H1 (cell line): ENCODE data around the gene RCAN2. TPM values are rescaled to one million over a fixed set of nuclear protein-coding genes. Genes with fewer than 3 reads are reported as not detected.

Experiments used
- CTCF ChIA-PET: fragments of 300-600 bp; sonication (Branson Sonifier 250); formaldehyde crosslinking; loops from one replicate; lab custom pipeline; 2021; ENCODE audit not compliant: partially characterized antibody; lab: Charles Lee
- POLR2A ChIA-PET: fragments of 300-600 bp; sonication (Branson Sonifier 250); formaldehyde crosslinking; loops from one replicate; lab custom pipeline; 2021; ENCODE audit warnings: inconsistent platforms; ENCODE audit not compliant: partially characterized antibody; lab: Charles Lee
- DNase-seq, 2 experiments: peaks; one replicate each; pipeline versions ENCODE4 v3.0.0 to v3.0.0-alpha.2; 2010 to 2022; ENCODE audit warnings: low spot score in 2 of 2, low read depth in 1 of 2, mixed read lengths in 1 of 2
- FAIRE-seq: peaks from 2 replicates; lab custom pipeline; 2011; peaks lifted over from hg19 to GRCh38; lab: Jason Lieb, UNC
- H2AFZ ChIP-seq: 2 replicates; pipeline ENCODE4 v1.8.1; 2012; ENCODE audit warnings: low read length, inconsistent platforms
- H2AK5ac ChIP-seq: 2 replicates; pipeline ENCODE4 v1.6.1; 2013; ENCODE audit warnings: low read depth, low read length
- H2BK120ac ChIP-seq: replicated peaks from 2 replicates; pipeline ENCODE3; 2013; ENCODE audit warnings: low read depth, low read length, inconsistent platforms
- H2BK12ac ChIP-seq: 2 replicates; pipeline ENCODE4 v1.6.1; 2013; ENCODE audit warnings: low read depth, low read length
- H2BK15ac ChIP-seq: 2 replicates; pipeline ENCODE4 v1.6.1; 2013; ENCODE audit warnings: low read length
- H2BK20ac ChIP-seq: 2 replicates; pipeline ENCODE4 v1.6.1; 2013; ENCODE audit warnings: low read length
- H2BK5ac ChIP-seq: 2 replicates; pipeline ENCODE4 v1.6.1; 2013; ENCODE audit warnings: low read depth, low read length
- H3K14ac ChIP-seq: 2 replicates; pipeline ENCODE4 v1.6.1; 2013; ENCODE audit warnings: inconsistent platforms; ENCODE audit not compliant: insufficient read length
- H3K18ac ChIP-seq: 2 replicates; pipeline ENCODE4 v1.6.1; 2013; ENCODE audit warnings: low read length; ENCODE audit errors: extremely low read depth
- H3K23ac ChIP-seq: 2 replicates; pipeline ENCODE4 v1.6.1; 2013; ENCODE audit warnings: inconsistent platforms; ENCODE audit not compliant: insufficient read length
- H3K23me2 ChIP-seq: 2 replicates; pipeline ENCODE4 v1.6.1; 2013; ENCODE audit warnings: low read depth, low read length
- H3K27ac ChIP-seq: 2 replicates; pipeline ENCODE4 v1.6.1; 2011; ENCODE audit warnings: low read depth, low read length, inconsistent platforms
- H3K27me3 ChIP-seq, 4 experiments: replicated peaks in 1 of 4; 1 replicate in 1 of 4; 2 replicates in 3 of 4; pipeline versions ENCODE4 v1.6.1 to v1.8.1; 2011 to 2013; ENCODE audit warnings: low read length in 3 of 4, mild to moderate bottlenecking in 3 of 4, inconsistent platforms in 2 of 4, mixed read lengths in 2 of 4, moderate library complexity in 1 of 4; ENCODE audit not compliant: control insufficient read depth in 3 of 4, insufficient read depth in 3 of 4; ENCODE audit errors: extremely low read depth in 1 of 4
- H3K36me3 ChIP-seq, 4 experiments: 2 replicates each; pipeline versions ENCODE4 v1.6.1 to v1.8.1; 2011 to 2013; ENCODE audit warnings: mild to moderate bottlenecking in 4 of 4, low read length in 3 of 4, moderate library complexity in 2 of 4, control low read depth in 1 of 4, inconsistent platforms in 1 of 4; ENCODE audit not compliant: insufficient read depth in 4 of 4, control insufficient read depth in 2 of 4
- H3K4ac ChIP-seq: replicated peaks from 2 replicates; pipeline ENCODE3; 2013; ENCODE audit warnings: low read length, low read depth, mixed read lengths, inconsistent platforms; ENCODE audit not compliant: insufficient read length
- H3K4me1 ChIP-seq, 4 experiments: replicated peaks in 1 of 4; 1 replicate in 1 of 4; 2 replicates in 3 of 4; pipeline versions ENCODE4 v1.6.1 to v1.8.1; 2011 to 2013; ENCODE audit warnings: low read length in 3 of 4, inconsistent platforms in 2 of 4, mixed read lengths in 1 of 4; ENCODE audit not compliant: insufficient read depth in 4 of 4, control insufficient read depth in 3 of 4
- H3K4me2 ChIP-seq, 2 experiments: 2 replicates each; pipeline versions ENCODE4 v1.6.1 to v1.8.1; 2011 to 2013; ENCODE audit warnings: low read depth in 2 of 2, low read length in 2 of 2, control low read depth in 1 of 2, inconsistent platforms in 1 of 2, mild to moderate bottlenecking in 1 of 2; ENCODE audit not compliant: insufficient read depth in 1 of 2
- H3K4me3 ChIP-seq, 4 experiments: fragments of 200-600, 300-600 bp in 1 of 4; sonication (generic), shearing (Covaris generic), sonication (Bioruptor Twin) in 1 of 4; 2 replicates each; pipeline versions ENCODE4 v1.5.1 to v1.8.1; 2011 to 2016; ENCODE audit warnings: low read length in 4 of 4, low read depth in 3 of 4, control low read depth in 2 of 4, inconsistent platforms in 2 of 4, mild to moderate bottlenecking in 2 of 4, mixed read lengths in 1 of 4, moderate library complexity in 1 of 4; ENCODE audit not compliant: insufficient read depth in 2 of 4; ENCODE audit errors: extremely low read depth in 1 of 4
- H3K56ac ChIP-seq: replicated peaks from 2 replicates; pipeline ENCODE3; 2013; ENCODE audit warnings: low read depth, mild to moderate bottlenecking, mixed read lengths, low read length, inconsistent platforms; ENCODE audit not compliant: insufficient read length
- H3K79me1 ChIP-seq: 2 replicates; pipeline ENCODE4 v1.6.1; 2013; ENCODE audit warnings: low read depth, low read length, control low read depth
- H3K79me2 ChIP-seq, 2 experiments: 2 replicates each; pipeline versions ENCODE4 v1.6.1 to v1.8.1; 2012 to 2013; ENCODE audit warnings: low read length in 2 of 2, mild to moderate bottlenecking in 2 of 2, inconsistent platforms in 1 of 2; ENCODE audit not compliant: insufficient read depth in 2 of 2, control insufficient read depth in 1 of 2
- H3K9ac ChIP-seq, 4 experiments: replicated peaks in 1 of 4; 1 replicate in 1 of 4; 2 replicates in 3 of 4; pipeline versions ENCODE4 v1.6.1 to v1.8.1; 2011 to 2013; ENCODE audit warnings: low read depth in 3 of 4, low read length in 3 of 4, control low read depth in 2 of 4, mild to moderate bottlenecking in 2 of 4, moderate library complexity in 2 of 4, inconsistent platforms in 1 of 4; ENCODE audit errors: extremely low read depth in 1 of 4
- H3K9me3 ChIP-seq, 2 experiments: 2 replicates each; pipeline versions ENCODE4 v1.6.1 to v1.8.1; 2012 to 2013; ENCODE audit warnings: mild to moderate bottlenecking in 2 of 2, moderate library complexity in 2 of 2, control low read depth in 1 of 2, inconsistent platforms in 1 of 2, low read depth in 1 of 2, low read length in 1 of 2, mixed read lengths in 1 of 2; ENCODE audit not compliant: insufficient read depth in 2 of 2
- H4K20me1 ChIP-seq, 2 experiments: replicated peaks in 1 of 2; 2 replicates each; pipeline versions ENCODE3 to v1.8.1; 2011 to 2013; ENCODE audit warnings: inconsistent platforms in 2 of 2, low read length in 2 of 2, mild to moderate bottlenecking in 1 of 2; ENCODE audit not compliant: insufficient read depth in 2 of 2, control insufficient read depth in 1 of 2
- H4K5ac ChIP-seq: 2 replicates; pipeline ENCODE4 v1.6.1; 2013; ENCODE audit warnings: low read length, low read depth, mixed read lengths, inconsistent platforms; ENCODE audit not compliant: insufficient read length
- H4K8ac ChIP-seq: 2 replicates; pipeline ENCODE4 v1.8.0; 2013; ENCODE audit warnings: mild to moderate bottlenecking, moderate library complexity, low read length, inconsistent platforms; ENCODE audit not compliant: insufficient read depth; ENCODE audit errors: extremely low read depth
- H4K91ac ChIP-seq: replicated peaks from 2 replicates; pipeline ENCODE3; 2013; ENCODE audit warnings: low read length, mixed read lengths, inconsistent platforms; ENCODE audit not compliant: insufficient read length
- BCL11A ChIP-seq, 2 experiments: IDR thresholded peaks; one replicate each; pipeline ENCODE4 v1.6.1; 2011; ENCODE audit warnings: low read depth in 2 of 2, low read length in 2 of 2, mild to moderate bottlenecking in 2 of 2
- RXRA ChIP-seq: IDR thresholded peaks from 2 replicates; pipeline ENCODE4 v1.6.1; 2011; ENCODE audit warnings: low read depth, mild to moderate bottlenecking, low read length, moderate library complexity; ENCODE audit not compliant: insufficient read depth
- WGBS, 2 experiments: shearing (Covaris generic) in 1 of 2; methylation state at CpG; one replicate each; pipeline versions ENCODE4 v1.1.6 to v1.1.7; 2013 to 2015; ENCODE audit warnings: low lambda C conversion rate in 2 of 2, mixed read lengths in 2 of 2, inconsistent platforms in 1 of 2, low coverage in 1 of 2, missing lambda C conversion rate in 1 of 2; ENCODE audit not compliant: insufficient replicate concordance in 2 of 2, insufficient coverage in 1 of 2, insufficient read length in 1 of 2; ENCODE audit errors: extremely low coverage in 1 of 2, missing lambda C conversion rate in 1 of 2; 5-methylcytosine and 5-hydroxymethylcytosine counted together
- polyA plus RNA-seq, 7 experiments: library from polyadenylated mRNA; depleted of rRNA in 3 of 7; stranded (reverse) in 5 of 7; unstranded in 2 of 7; fragments of >200 nt in 5 of 7; fragments of 200-250 nt in 2 of 7; gene quantifications; 1 replicate in 5 of 7; 2 replicates in 1 of 7; 4 replicates in 1 of 7; pipeline versions ENCODE4 v1.2.1 to v1.2.3, GENCODE V29; 2011 to 2013; ENCODE audit warnings: missing spikeins in 2 of 7, mixed read lengths in 2 of 7
- total RNA-seq: library from RNA; stranded (reverse); fragmentation: NEBNext Ultra II Directional; extraction: Animal tissue kit (Norgen Biotek cat#: 25700); gene quantifications from 2 replicates; pipeline ENCODE4 v1.2.1, GENCODE V29; 2021

RCAN2 gene
- total and polyA plus RNA-seq, 2 of the 8 experiments (the other 6 are each of a cell fraction or from before 2014, with no cell fraction given) = 5.0 to 8.5 TPM

DNA sequence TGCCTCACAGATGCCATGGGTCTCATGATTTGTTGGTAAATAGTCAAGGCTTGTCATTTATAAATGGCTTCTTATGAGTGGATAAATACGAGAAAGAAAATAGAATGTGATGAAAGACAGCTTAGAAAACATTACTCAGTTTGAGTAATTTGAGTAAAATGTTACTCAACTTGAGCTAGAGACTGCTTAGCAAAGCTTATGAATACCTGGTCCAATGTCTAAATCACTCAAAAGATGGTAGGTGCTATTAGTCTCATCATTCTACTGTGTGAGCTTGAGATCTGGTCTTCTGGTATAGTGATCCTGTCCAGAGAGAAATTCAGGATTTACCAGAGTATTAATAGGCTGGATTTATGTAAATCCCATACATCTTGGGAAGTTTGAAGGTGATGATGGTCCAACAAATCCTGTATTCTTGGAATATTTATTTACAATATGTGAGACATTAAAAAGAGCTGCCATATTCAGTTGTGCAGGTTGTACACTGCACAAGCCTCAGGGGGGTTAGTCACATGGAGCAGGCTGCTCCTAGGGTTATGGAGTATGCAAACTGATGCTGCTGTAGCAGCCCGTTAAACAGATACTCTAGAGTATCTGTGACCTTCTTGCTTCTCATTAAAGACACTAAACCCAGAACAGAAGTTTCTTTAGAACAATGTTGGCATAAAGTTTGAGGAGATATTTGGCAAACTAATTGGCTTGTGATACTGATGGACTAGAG, 112.9 kb downstream of the RCAN2 start:
- H3K79me2 ChIP-seq = no peaks in the 10 kb centered on the region
- no peak overlapping the region for H2AFZ ChIP-seq
- 86 to 100% methylated on average over 1 to 2 of the region's 2 CpGs for WGBS, 2 experiments
- H3K23ac ChIP-seq = no peak overlapping the region
- no peak overlapping the region for H3K14ac ChIP-seq
- H4K91ac ChIP-seq = no peak overlapping the region
- H2AK5ac ChIP-seq = no peak overlapping the region
- no peak overlapping the region for H4K5ac ChIP-seq
- TF ChIP-seq BCL11A (IDR thresholded peaks at IDR 0.05; ENCODE audit: low read depth in 2 of 2, low read length in 2 of 2) (no peak), RXRA (no peak)
- H3K4me1 ChIP-seq = 0 out of 7 replicates have a peak, but pooled peaks cover 0 to 3% (median 0%) of the 10 kb centered on the region in 4 experiments
- no peak overlapping the region for H3K9ac ChIP-seq
- no peak overlapping the region for H2BK12ac ChIP-seq
- H3K56ac ChIP-seq = no peak overlapping the region
- FAIRE-seq = no peak
- no peak overlapping the region for H3K27ac ChIP-seq
- no peak overlapping the region for H3K4ac ChIP-seq
- H3K4me3 ChIP-seq = no peak overlapping the region
- H3K18ac ChIP-seq = no peak overlapping the region
- H4K8ac ChIP-seq = no peak overlapping the region
- H4K20me1 ChIP-seq = peaks cover 0 to 1% of the 10 kb centered on the region in 2 experiments
- H2BK20ac ChIP-seq = no peak overlapping the region
- CTCF ChIA-PET = interaction anchor here (1.3 to 1.5 kb wide), 2 partner anchors 9 to 11 kb away, joined by 3 to 5 read pairs; no protein-coding TSS in a partner anchor
- H3K79me1 ChIP-seq = no peaks in the 10 kb centered on the region
- H2BK5ac ChIP-seq = no peak overlapping the region
- peaks cover 2% of the 10 kb centered on the region; the same call in 1 of the 2 replicates for H3K23me2 ChIP-seq
- no peak for DNase-seq
- no peak overlapping the region for H3K4me2 ChIP-seq
- no peaks in the 10 kb centered on the region for H3K9me3 ChIP-seq
- no peak overlapping the region for H2BK15ac ChIP-seq
- POLR2A ChIA-PET = no interaction called here
- no peaks in the 10 kb centered on the region for H3K36me3 ChIP-seq
- no peak overlapping the region for H2BK120ac ChIP-seq
- no peaks in the 10 kb centered on the region for H3K27me3 ChIP-seq
